AG04450 (cell line): ENCODE data around the gene BSPRY. TPM values are rescaled to one million over a fixed set of nuclear protein-coding genes. Genes with fewer than 3 reads are reported as not detected.

Source experiments
- CTCF ChIA-PET: fragments of 300-600, 350-600 bp; formaldehyde crosslinking; extraction: SDS; loops from one replicate; lab custom pipeline; 2022; ENCODE audit warnings: antibody characterized with exemption, inconsistent platforms; lab: Charles Lee
- POLR2A ChIA-PET: fragments of 350-600 bp; formaldehyde crosslinking; extraction: SDS; loops from one replicate; lab custom pipeline; 2021; ENCODE audit warnings: antibody characterized with exemption, inconsistent platforms; lab: Yijun Ruan, JAX
- DNase-seq: peaks from one replicate; pipeline ENCODE4 v3.0.0-alpha.2; 2011; ENCODE audit warnings: low read depth, low spot score
- H3K27ac ChIP-seq: one replicate; pipeline ENCODE4 v1.5.1; 2012; ENCODE audit warnings: low read depth, low read length, control low read depth
- H3K27me3 ChIP-seq: one replicate; pipeline ENCODE4 v1.6.0; 2012; ENCODE audit warnings: low read length; ENCODE audit not compliant: control insufficient read depth, insufficient read depth
- H3K4me3 ChIP-seq: 2 replicates; pipeline ENCODE4 v1.5.1; 2011; ENCODE audit warnings: mild to moderate bottlenecking, low read depth, low read length, control low read depth
- H3K9me3 ChIP-seq: 2 replicates; pipeline ENCODE4 v1.5.1; 2012; ENCODE audit warnings: low read length; ENCODE audit not compliant: control insufficient read depth, insufficient read depth
- CTCF ChIP-seq: IDR thresholded peaks from 2 replicates; pipeline ENCODE4 v1.5.1; 2011; ENCODE audit warnings: low read depth, low read length, control low read depth, inconsistent platforms
- polyA plus RNA-seq: library from polyadenylated mRNA; depleted of rRNA; stranded (reverse); fragments of >200 nt; gene quantifications from 2 replicates; pipeline ENCODE4 v1.2.3, GENCODE V29; 2011; rRNA removed

Gene BSPRY
- polyA plus RNA-seq, 1 experiment, result not detected

- H3K27ac ChIP-seq, result peak within 1 kb of the TSS; percentile 98
- H3K4me3 ChIP-seq, result peak within 1 kb of the TSS; percentile 97
- peak; percentile 86 for DNase-seq
- TF ChIP-seq CTCF, result no peak
- ChIA-PET CTCF (interaction anchor here (0.7 to 5.8 kb wide), 9 partner anchors 9 to 246 kb away, joined by 3 to 40 read pairs (median 4); partner anchors contain the start of genes ALAD, CDC26 and PRPF4), POLR2A (interaction anchor here (0.6 to 2.5 kb wide), 28 partner anchors 9 to 916 kb away, joined by 3 to 19 read pairs (median 4); partner anchors contain the start of genes ALAD, CDC26, FKBP15 and HDHD3)
- no peaks in the 10 kb centered on the region for H3K27me3 ChIP-seq
- no peaks in the 10 kb centered on the region; the same call in 1 of the 2 replicates for H3K9me3 ChIP-seq
Measured at GRCh38 chr9:113410207-113410864, 61.0 kb downstream of the BSPRY start, which contains the start of the genes C9orf43 and POLE3. Gene C9orf43, plus strand, starts transcription at chr9:113410747. Its CDS starts 2,747 bp downstream, at chr9:113413494. Gene POLE3, minus strand, starts transcription at chr9:113410675. Its CDS starts 382 bp downstream, at chr9:113410293.

GRCh38 chr9:113416149-113416721 is 66.9 kb downstream of the BSPRY start:
- no peak overlapping the region for H3K27ac ChIP-seq
- H3K4me3 ChIP-seq, result no peak overlapping the region
- CTCF ChIA-PET, result no interaction called here
- no peak for TF ChIP-seq CTCF
- no peaks in the 10 kb centered on the region for H3K9me3 ChIP-seq
- POLR2A ChIA-PET, result no interaction called here
- DNase-seq, result no peak
- no peaks in the 10 kb centered on the region for H3K27me3 ChIP-seq

GRCh38 chr9:113417370-113417769 is 68.0 kb downstream of the BSPRY start:
- Histone ChIP-seq H3K9me3 (no peaks in the 10 kb centered on the region), H3K27me3 (peaks cover 3% of the 10 kb centered on the region), H3K27ac (no peak overlapping the region), H3K4me3 (no peak overlapping the region)
- no peak for TF ChIP-seq CTCF
- CTCF ChIA-PET, result no interaction called here
- POLR2A ChIA-PET, result no interaction called here
- DNase-seq, result no peak

Other genes with a start within 250 kb of the BSPRY start
- gene SLC31A2, start 198.5 kb upstream of the BSPRY start, polyA plus RNA-seq, result 6.6 and 6.7 TPM in 2 replicates
- 27.8 and 28.5 TPM in 2 replicates for gene FKBP15, start 128.3 kb upstream of the BSPRY start, polyA plus RNA-seq
- 34.6 and 38.4 TPM in 2 replicates for gene SLC31A1, start 128.0 kb upstream of the BSPRY start, polyA plus RNA-seq
- 38.0 and 52.6 TPM in 2 replicates for gene CDC26, start 74.0 kb upstream of the BSPRY start, polyA plus RNA-seq
- 20.1 and 20.9 TPM in 2 replicates for gene PRPF4, start 73.9 kb upstream of the BSPRY start, polyA plus RNA-seq
- gene RNF183, start 46.2 kb upstream of the BSPRY start, polyA plus RNA-seq, result not detected in 2 replicates
- 0.97 and 1.5 TPM in 2 replicates for gene WDR31, start 9.3 kb upstream of the BSPRY start, polyA plus RNA-seq
- gene HDHD3, start 27.4 kb downstream of the BSPRY start, polyA plus RNA-seq, result 7.2 and 7.4 TPM in 2 replicates
- gene ALAD, start 51.7 kb downstream of the BSPRY start, polyA plus RNA-seq, result 11.8 and 15.9 TPM in 2 replicates
- gene POLE3, start 61.1 kb downstream of the BSPRY start, polyA plus RNA-seq, result 36.4 and 45.3 TPM in 2 replicates
- gene C9orf43, start 61.2 kb downstream of the BSPRY start, polyA plus RNA-seq, result 0.50 and 0.56 TPM in 2 replicates
- gene RGS3, start 114.2 kb downstream of the BSPRY start, polyA plus RNA-seq, result 41.0 and 50.1 TPM in 2 replicates